Gastroesophageal sphincter (tissue), 4 donors: Measurements from ENCODE around the gene ARHGAP24. TPM values are rescaled to one million over a fixed set of nuclear protein-coding genes. Genes with fewer than 3 reads are reported as not detected.
A peak's percentile ranks its signal among the peaks of the same experiment; 100 is the strongest.

Source experiments
- ATAC-seq: fragments of 150-250 bp; one replicate; pipeline ENCODE4 v1.9.1; 2016; ENCODE audit warnings: mild to moderate bottlenecking, moderate library complexity
- H3K27ac ChIP-seq, 4 donors: fragments of 200-600 bp; sonication (generic) in 3 of 4; 1 replicate in 3 of 4; 2 replicates in 1 of 4; pipeline ENCODE4 v1.5.1; 2016 to 2019
- H3K27me3 ChIP-seq: fragments of 200-600 bp; sonication (generic); one replicate; pipeline ENCODE4 v1.5.1; 2019
- H3K36me3 ChIP-seq, 2 donors: fragments of 200-600 bp; sonication (generic); one replicate each; pipeline ENCODE4 v1.5.1; 2019; ENCODE audit warnings: control low read depth in 1 of 2
- H3K4me1 ChIP-seq, 3 donors: fragments of 200-600 bp; sonication (generic); 1 replicate in 2 of 3; 2 replicates in 1 of 3; pipeline ENCODE4 v1.5.1; 2016 to 2019; ENCODE audit warnings: control low read depth in 2 of 3
- H3K4me3 ChIP-seq, 2 donors: fragments of 200-600 bp; sonication (generic); one replicate each; pipeline ENCODE4 v1.5.1; 2019; ENCODE audit warnings: mild to moderate bottlenecking in 1 of 2, moderate library complexity in 1 of 2
- H3K9me3 ChIP-seq, 3 donors: fragments of 200-600 bp; sonication (generic); one replicate each; pipeline ENCODE4 v1.5.1; 2017 to 2019; ENCODE audit warnings: control low read depth in 2 of 3
- EP300 ChIP-seq: sonication (generic); formaldehyde crosslinking; IDR thresholded peaks from one replicate; pipeline ENCODE4 v1.6.1; 2017; ENCODE audit warnings: antibody characterized with exemption, mild to moderate bottlenecking
- POLR2A ChIP-seq, 2 donors: fragments of 450-650 bp; IDR thresholded peaks; one replicate each; pipeline ENCODE4 v1.6.1; 2017; ENCODE audit warnings: antibody characterized with exemption in 2 of 2, mild to moderate bottlenecking in 2 of 2, moderate library complexity in 1 of 2
- POLR2AphosphoS5 ChIP-seq: sonication (generic); formaldehyde crosslinking; IDR thresholded peaks from one replicate; pipeline ENCODE4 v1.6.1; 2017; ENCODE audit warnings: antibody characterized with exemption
- WGBS, 2 donors: methylation state at CpG; one replicate each; pipeline ENCODE4 v1.1.5; 2018; ENCODE audit warnings: low coverage in 1 of 2; 5-methylcytosine and 5-hydroxymethylcytosine counted together
- total RNA-seq, 4 donors: library from RNA; depleted of rRNA; stranded (reverse); fragments of >200 nt; gene quantifications; one replicate each; pipeline ENCODE4 v1.1.0, GENCODE V29; 2016
- TF ChIP-seq, protein P1 (sequence below), 4 experiments: fragments of 200-600 bp in 2 of 4; fragments of 450-650 bp in 2 of 4; sonication (generic) in 1 of 4; IDR thresholded peaks; one replicate each; pipeline ENCODE4 v1.5.1; 2017 to 2019; ENCODE audit warnings: antibody characterized with exemption in 4 of 4, mild to moderate bottlenecking in 2 of 4, moderate library complexity in 2 of 4

Gene ARHGAP24
- total RNA-seq, 4 donors from 2014 or later, result 24.4 to 38.6 (median 34.3) TPM

DNA sequence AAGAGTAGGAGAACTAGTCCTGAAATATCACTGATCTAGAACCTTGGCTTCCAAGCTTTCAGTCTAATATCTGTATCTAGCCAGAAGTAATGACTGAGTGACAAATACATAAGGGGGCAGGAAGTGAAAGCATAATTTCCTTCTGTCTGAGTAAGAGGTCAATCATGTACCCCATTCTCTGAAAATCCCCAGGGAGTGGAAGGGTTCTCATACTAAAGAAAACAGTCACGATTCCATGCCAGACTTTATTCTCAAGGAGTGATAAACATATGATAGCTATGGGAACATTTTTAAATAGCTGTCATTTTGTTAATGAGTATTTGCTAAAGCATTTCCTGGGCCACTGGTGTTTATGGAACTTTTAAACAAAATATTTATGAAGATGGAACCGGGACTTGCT, 308.5 kb downstream of the ARHGAP24 start:
- Histone ChIP-seq H3K27me3 (no peaks in the 10 kb centered on the region), H3K4me3 (no peak overlapping the region), H3K27ac (peak overlapping the region in 3 of 4 donors; percentile 12 to 18 (median 16)), H3K9me3 (no peaks in the 10 kb centered on the region), H3K36me3 (no peaks in the 10 kb centered on the region), H3K4me1 (peaks cover 13 to 88% (median 20%) of the 10 kb centered on the region in 3 donors)
- WGBS, 2 donors, result 21 to 28% methylated on average over 2 of the region's 2 CpGs
- TF ChIP-seq POLR2AphosphoS5, result peak; percentile 50
- TF ChIP-seq, protein P1, sequence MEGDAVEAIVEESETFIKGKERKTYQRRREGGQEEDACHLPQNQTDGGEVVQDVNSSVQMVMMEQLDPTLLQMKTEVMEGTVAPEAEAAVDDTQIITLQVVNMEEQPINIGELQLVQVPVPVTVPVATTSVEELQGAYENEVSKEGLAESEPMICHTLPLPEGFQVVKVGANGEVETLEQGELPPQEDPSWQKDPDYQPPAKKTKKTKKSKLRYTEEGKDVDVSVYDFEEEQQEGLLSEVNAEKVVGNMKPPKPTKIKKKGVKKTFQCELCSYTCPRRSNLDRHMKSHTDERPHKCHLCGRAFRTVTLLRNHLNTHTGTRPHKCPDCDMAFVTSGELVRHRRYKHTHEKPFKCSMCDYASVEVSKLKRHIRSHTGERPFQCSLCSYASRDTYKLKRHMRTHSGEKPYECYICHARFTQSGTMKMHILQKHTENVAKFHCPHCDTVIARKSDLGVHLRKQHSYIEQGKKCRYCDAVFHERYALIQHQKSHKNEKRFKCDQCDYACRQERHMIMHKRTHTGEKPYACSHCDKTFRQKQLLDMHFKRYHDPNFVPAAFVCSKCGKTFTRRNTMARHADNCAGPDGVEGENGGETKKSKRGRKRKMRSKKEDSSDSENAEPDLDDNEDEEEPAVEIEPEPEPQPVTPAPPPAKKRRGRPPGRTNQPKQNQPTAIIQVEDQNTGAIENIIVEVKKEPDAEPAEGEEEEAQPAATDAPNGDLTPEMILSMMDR (IDR thresholded peaks at IDR 0.05), result no peak
- no peak for ATAC-seq

DNA sequence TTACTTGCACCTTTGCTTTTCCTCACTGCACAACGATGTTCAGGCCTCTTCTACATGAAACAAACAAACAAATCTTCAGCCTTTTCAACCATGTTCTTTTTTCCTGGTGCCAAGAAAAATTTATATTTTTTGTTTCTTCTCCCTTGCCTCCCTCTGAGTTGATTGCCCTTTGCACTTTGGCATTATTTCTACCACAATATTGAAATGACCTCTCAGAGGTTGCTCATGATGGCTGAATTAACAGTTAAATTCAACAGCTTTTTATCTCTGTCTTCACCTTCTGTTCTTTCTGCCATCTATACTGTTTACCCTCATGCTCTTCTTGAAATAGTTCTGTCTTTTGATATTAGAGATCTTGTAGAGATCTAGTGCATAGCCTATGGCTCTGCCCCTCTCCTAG, 308.9 kb downstream of the ARHGAP24 start:
- WGBS, 2 donors, result 29 to 63% methylated on average over 1 of the region's 1 CpG
- H3K36me3 ChIP-seq, result no peaks in the 10 kb centered on the region
- H3K9me3 ChIP-seq, result no peaks in the 10 kb centered on the region
- H3K4me3 ChIP-seq, result no peak overlapping the region
- TF ChIP-seq POLR2AphosphoS5 (no peak), POLR2A (IDR thresholded peaks at IDR 0.05) (no peak), EP300 (no peak)
- TF ChIP-seq, protein P1 (IDR thresholded peaks at IDR 0.05), result no peak
- H3K27me3 ChIP-seq, result no peaks in the 10 kb centered on the region
- H3K27ac ChIP-seq, result peak overlapping the region in 2 of 4 donors; percentile 12 to 16
- no peak for ATAC-seq
- H3K4me1 ChIP-seq, result peaks cover 13 to 90% (median 23%) of the 10 kb centered on the region in 3 donors

DNA sequence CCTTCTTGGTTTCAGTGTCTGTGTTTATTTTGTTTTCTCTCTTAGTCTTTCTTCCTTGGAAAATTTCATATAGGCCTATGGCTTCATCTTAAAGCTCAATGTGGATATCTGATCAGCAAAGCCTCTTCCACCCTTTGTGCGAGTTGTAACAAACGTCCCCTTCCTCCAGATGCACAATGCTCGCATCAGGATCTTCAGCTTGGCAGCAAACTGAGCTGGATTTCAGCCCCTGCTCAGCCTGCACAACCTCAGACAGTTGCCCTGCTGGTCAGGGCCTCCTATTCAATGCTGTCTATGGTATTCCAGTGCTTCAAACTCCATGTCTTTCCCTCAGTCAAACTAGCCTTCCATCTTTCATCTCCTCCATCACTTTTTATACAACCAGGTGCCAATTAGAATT, 309.4 kb downstream of the ARHGAP24 start:
- H3K4me1 ChIP-seq, result peaks cover 13 to 90% (median 23%) of the 10 kb centered on the region in 3 donors
- 70 to 93% methylated on average over 3 of the region's 3 CpGs for WGBS, 2 donors
- no peak for ATAC-seq
- peak overlapping the region in 2 of 4 donors; percentile 12 to 16 for H3K27ac ChIP-seq
- TF ChIP-seq POLR2A (IDR thresholded peaks at IDR 0.05) (no peak), POLR2AphosphoS5 (no peak), EP300 (no peak)
- TF ChIP-seq, protein P1 (IDR thresholded peaks at IDR 0.05), result no peak
- H3K4me3 ChIP-seq, result no peak overlapping the region
- H3K36me3 ChIP-seq, result no peaks in the 10 kb centered on the region
- no peaks in the 10 kb centered on the region for H3K9me3 ChIP-seq
- H3K27me3 ChIP-seq, result no peaks in the 10 kb centered on the region

DNA sequence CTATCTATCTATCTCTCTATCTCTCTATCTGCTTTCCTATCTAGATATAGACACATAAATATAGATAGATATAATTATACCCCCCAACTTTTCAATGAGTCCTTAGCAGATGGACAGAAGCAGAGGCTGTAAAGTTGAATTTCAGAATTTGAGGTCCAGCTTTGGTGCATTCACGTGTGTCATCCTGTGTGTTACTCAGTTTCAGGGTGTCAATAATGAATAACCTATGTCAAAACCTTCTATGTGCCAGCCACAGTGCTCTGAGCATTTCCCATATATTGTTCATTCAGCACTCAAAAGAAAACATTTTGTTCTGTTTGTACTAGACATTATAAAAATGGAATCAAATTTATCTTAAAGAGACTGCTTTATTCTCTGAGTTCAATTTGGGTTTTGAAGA, 310.0 kb downstream of the ARHGAP24 start:
- no peaks in the 10 kb centered on the region for H3K9me3 ChIP-seq
- no peak overlapping the region for H3K27ac ChIP-seq
- TF ChIP-seq POLR2AphosphoS5, result no peak
- TF ChIP-seq EP300, result no peak
- no peak for TF ChIP-seq POLR2A (IDR thresholded peaks at IDR 0.05)
- TF ChIP-seq, protein P1 (IDR thresholded peaks at IDR 0.05), result no peak
- peaks cover 13 to 86% (median 23%) of the 10 kb centered on the region in 3 donors for H3K4me1 ChIP-seq
- H3K27me3 ChIP-seq, result no peaks in the 10 kb centered on the region
- no peaks in the 10 kb centered on the region for H3K36me3 ChIP-seq
- WGBS, 2 donors, result 92 to 100% methylated on average over 1 of the region's 1 CpG
- no peak overlapping the region for H3K4me3 ChIP-seq
- ATAC-seq, result no peak

DNA sequence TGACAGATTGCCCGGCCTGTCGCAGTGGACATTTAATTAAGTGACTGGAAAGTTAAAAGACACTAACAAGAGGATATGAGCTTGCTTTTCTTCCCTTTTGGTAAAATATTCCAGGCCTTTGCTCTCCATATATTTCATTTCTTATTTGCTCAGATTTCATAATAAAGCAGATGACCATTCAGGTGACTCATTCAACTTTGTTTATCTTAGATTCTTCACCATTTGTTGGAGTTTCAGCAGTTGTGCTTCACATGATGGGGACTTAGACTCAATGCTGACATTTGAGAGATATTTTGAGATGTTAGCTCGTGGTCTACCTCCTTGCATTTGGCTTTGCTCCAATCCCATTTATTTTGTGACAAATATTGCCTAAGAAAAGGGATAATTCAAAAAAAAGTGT, 312.2 kb downstream of the ARHGAP24 start:
- ATAC-seq, result peak; percentile 63
- peaks cover 21 to 80% (median 22%) of the 10 kb centered on the region in 3 donors for H3K4me1 ChIP-seq
- no peak overlapping the region for H3K4me3 ChIP-seq
- no peaks in the 10 kb centered on the region for H3K36me3 ChIP-seq
- WGBS, 2 donors, result 61 to 100% methylated on average over 2 to 3 of the region's 3 CpGs
- peak overlapping the region; percentile 26 to 53 (median 39) for H3K27ac ChIP-seq
- no peaks in the 10 kb centered on the region for H3K27me3 ChIP-seq
- no peaks in the 10 kb centered on the region for H3K9me3 ChIP-seq
- no peak for TF ChIP-seq POLR2A (IDR thresholded peaks at IDR 0.05)
- TF ChIP-seq POLR2AphosphoS5, result peak; percentile 35
